Mesenchymal stem cell (in vitro differentiated cells and primary cell): Measurements from ENCODE around the gene BRCA2.

Experiments
- DNase-seq: peaks from one replicate; pipeline ENCODE4 v3.0.0-alpha.2; 2013
- H2AFZ ChIP-seq: one replicate; pipeline ENCODE4 v1.6.1; 2013; ENCODE audit warnings: low read depth, mild to moderate bottlenecking, control low read depth, inconsistent platforms, low read length, moderate library complexity
- H2AK5ac ChIP-seq: 2 replicates; pipeline ENCODE4 v1.6.1; 2013; ENCODE audit warnings: low read length, moderate library complexity, mild to moderate bottlenecking, inconsistent platforms; ENCODE audit not compliant: severe bottlenecking
- H2BK120ac ChIP-seq: one replicate; pipeline ENCODE4 v1.6.1; 2013; ENCODE audit warnings: low read depth, mild to moderate bottlenecking, inconsistent platforms, low read length, moderate library complexity
- H2BK12ac ChIP-seq, 2 experiments: one replicate each; pipeline ENCODE4 v1.6.1; 2013; ENCODE audit warnings: inconsistent platforms in 2 of 2, low read length in 2 of 2, mild to moderate bottlenecking in 2 of 2, moderate library complexity in 2 of 2, control low read depth in 1 of 2
- H2BK15ac ChIP-seq: one replicate; pipeline ENCODE4 v1.6.1; 2013; ENCODE audit warnings: mild to moderate bottlenecking, low read depth, inconsistent platforms; ENCODE audit not compliant: poor library complexity, severe bottlenecking
- H2BK5ac ChIP-seq: 2 replicates; pipeline ENCODE4 v1.6.1; 2013; ENCODE audit warnings: low read depth, mild to moderate bottlenecking, low read length, control low read depth, inconsistent platforms; ENCODE audit not compliant: poor library complexity, severe bottlenecking
- H3K14ac ChIP-seq, 2 experiments: one replicate each; pipeline ENCODE4 v1.6.1; 2013; ENCODE audit warnings: inconsistent platforms in 2 of 2, low read length in 2 of 2, control low read depth in 1 of 2, mild to moderate bottlenecking in 1 of 2, moderate library complexity in 1 of 2
- H3K18ac ChIP-seq, 2 experiments: one replicate each; pipeline ENCODE4 v1.6.1; 2013; ENCODE audit warnings: inconsistent platforms in 2 of 2, low read length in 2 of 2, control low read depth in 1 of 2, low read depth in 1 of 2, mild to moderate bottlenecking in 1 of 2
- H3K23ac ChIP-seq, 2 experiments: one replicate each; pipeline ENCODE4 v1.6.1; 2013; ENCODE audit warnings: inconsistent platforms in 2 of 2, low read length in 2 of 2, mild to moderate bottlenecking in 2 of 2, moderate library complexity in 2 of 2, control low read depth in 1 of 2
- H3K27ac ChIP-seq: 2 replicates; pipeline ENCODE4 v1.5.1; 2013; ENCODE audit warnings: mild to moderate bottlenecking, moderate library complexity, low read length, control low read depth, inconsistent platforms; ENCODE audit not compliant: poor library complexity, severe bottlenecking
- H3K27me3 ChIP-seq, 2 experiments: 2 replicates each; pipeline versions ENCODE4 v1.6.1 to v1.7.0; 2013; ENCODE audit warnings: low read length in 2 of 2, mild to moderate bottlenecking in 2 of 2, moderate library complexity in 2 of 2, control low read depth in 1 of 2, inconsistent platforms in 1 of 2; ENCODE audit not compliant: control insufficient read depth in 1 of 2, insufficient read depth in 1 of 2
- H3K36me3 ChIP-seq, 2 experiments: 2 replicates each; pipeline versions ENCODE4 v1.6.1 to v1.7.0; 2013; ENCODE audit warnings: low read length in 2 of 2, control low read depth in 1 of 2, inconsistent platforms in 1 of 2, low read depth in 1 of 2, mild to moderate bottlenecking in 1 of 2; ENCODE audit not compliant: insufficient read depth in 2 of 2, control insufficient read depth in 1 of 2
- H3K4ac ChIP-seq, 2 experiments: one replicate each; pipeline ENCODE4 v1.6.1; 2013; ENCODE audit warnings: inconsistent platforms in 2 of 2, low read length in 2 of 2, mild to moderate bottlenecking in 2 of 2, moderate library complexity in 2 of 2, control low read depth in 1 of 2, low read depth in 1 of 2
- H3K4me1 ChIP-seq: 2 replicates; pipeline ENCODE4 v1.6.1; 2013; ENCODE audit warnings: low read depth, low read length, control low read depth; ENCODE audit not compliant: control insufficient read depth, insufficient read depth
- H3K4me2 ChIP-seq: 2 replicates; pipeline ENCODE4 v1.6.1; 2013; ENCODE audit warnings: low read length, mild to moderate bottlenecking, inconsistent platforms; ENCODE audit not compliant: poor library complexity, severe bottlenecking
- H3K4me3 ChIP-seq, 2 experiments: 2 replicates each; pipeline versions ENCODE4 v1.5.1 to v1.7.0; 2013; ENCODE audit warnings: low read length in 2 of 2, mild to moderate bottlenecking in 2 of 2, control low read depth in 1 of 2, low read depth in 1 of 2; ENCODE audit not compliant: insufficient read depth in 1 of 2
- H3K79me1 ChIP-seq: replicated peaks from 2 replicates; pipeline ENCODE4 v1.6.1; 2013; ENCODE audit warnings: mild to moderate bottlenecking, control low read depth, low read length, inconsistent platforms; ENCODE audit not compliant: poor library complexity, severe bottlenecking
- H3K9ac ChIP-seq: 2 replicates; pipeline ENCODE4 v1.7.0; 2013; ENCODE audit warnings: mild to moderate bottlenecking, low read length, moderate library complexity
- H3K9me3 ChIP-seq: 2 replicates; pipeline ENCODE4 v1.7.0; 2013; ENCODE audit warnings: mild to moderate bottlenecking, low read length; ENCODE audit not compliant: control insufficient read depth
- H4K8ac ChIP-seq: one replicate; pipeline ENCODE4 v1.6.1; 2013; ENCODE audit warnings: inconsistent platforms, mild to moderate bottlenecking, low read length, moderate library complexity
- H4K91ac ChIP-seq: one replicate; pipeline ENCODE4 v1.6.1; 2013; ENCODE audit warnings: mild to moderate bottlenecking, low read length, inconsistent platforms
- WGBS: methylation state at CpG from one replicate; pipeline ENCODE4 v1.1.7; 2013; ENCODE audit warnings: mixed read lengths; 5-methylcytosine and 5-hydroxymethylcytosine counted together

The BRCA2 gene

DNA sequence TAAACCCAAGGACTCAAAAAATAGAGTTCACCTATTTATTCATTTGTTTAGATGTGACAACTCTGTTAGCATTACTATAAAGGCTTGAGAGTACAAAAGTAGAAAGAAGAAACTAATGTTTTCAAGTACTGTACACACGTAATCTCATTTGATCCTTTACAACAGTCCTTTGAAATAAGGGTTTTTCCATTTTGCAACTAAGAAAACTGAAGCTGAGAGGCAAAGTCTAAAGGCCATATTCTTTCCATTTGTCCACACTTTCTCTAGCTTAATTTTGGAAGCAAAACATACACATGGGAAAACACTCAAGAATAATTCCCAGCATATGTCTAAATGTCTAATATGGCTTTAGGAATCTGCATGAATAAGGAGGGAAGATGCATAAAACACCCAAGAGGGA is 34.2 kb upstream of the BRCA2 start:
- Histone ChIP-seq H3K4me3 (no peak overlapping the region), H4K91ac (no peak overlapping the region), H3K27ac (no peak overlapping the region), H3K23ac (no peak overlapping the region), H3K79me1 (no peaks in the 10 kb centered on the region), H3K9ac (no peak overlapping the region), H3K14ac (no peak overlapping the region), H3K9me3 (no peaks in the 10 kb centered on the region), H2BK12ac (no peak overlapping the region), H2AK5ac (no peak overlapping the region), H3K4ac (no peak overlapping the region), H3K36me3 (peaks cover 0 to 8% of the 10 kb centered on the region in 2 experiments), H2BK5ac (no peak overlapping the region), H2BK120ac (no peak overlapping the region), H3K18ac (no peak overlapping the region), H2AFZ (no peak overlapping the region), H3K4me2 (no peak overlapping the region), H3K4me1 (no peaks in the 10 kb centered on the region), H2BK15ac (no peak overlapping the region), H3K27me3 (no peaks in the 10 kb centered on the region), H4K8ac (no peak overlapping the region)
- DNase-seq = no peak
- WGBS = 100% methylated on average over 1 of the region's 1 CpG

DNA sequence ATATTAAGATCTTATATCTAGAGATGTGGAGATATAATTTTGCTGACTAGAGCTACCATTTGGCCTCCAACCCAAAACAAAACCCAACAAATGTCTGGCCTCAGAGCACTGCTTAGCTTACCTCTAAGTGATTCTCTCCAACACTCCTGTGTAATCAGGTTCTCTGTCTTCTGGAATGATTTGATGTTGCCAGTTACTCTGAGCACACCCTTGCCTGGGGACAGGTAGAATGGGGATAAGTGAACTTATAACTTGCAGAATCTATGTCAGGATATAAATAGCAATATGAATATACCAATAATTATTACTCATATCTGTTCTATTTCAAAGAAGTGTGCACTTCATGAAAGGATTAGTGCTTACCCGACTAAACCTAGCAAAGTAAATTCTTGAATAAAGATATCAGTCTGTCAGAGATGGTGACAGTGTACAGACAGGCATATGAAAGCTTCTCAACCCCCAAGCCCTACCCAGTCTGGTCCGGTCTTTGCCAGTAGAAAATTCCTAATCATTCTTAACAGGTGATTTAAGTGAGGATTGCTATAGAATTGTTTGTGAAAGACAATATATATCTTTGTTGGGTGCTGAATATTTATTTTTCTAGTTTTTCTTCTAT is 33.1 kb upstream of the BRCA2 start:
- Histone ChIP-seq H2AFZ (no peak overlapping the region), H2AK5ac (no peak overlapping the region), H3K14ac (no peak overlapping the region), H3K79me1 (no peaks in the 10 kb centered on the region), H3K4me2 (no peak overlapping the region), H2BK15ac (no peak overlapping the region), H3K18ac (no peak overlapping the region), H2BK120ac (no peak overlapping the region), H2BK5ac (no peak overlapping the region), H3K23ac (no peak overlapping the region), H3K4me1 (no peaks in the 10 kb centered on the region), H3K4ac (no peak overlapping the region), H3K27ac (no peak overlapping the region), H2BK12ac (no peak overlapping the region), H3K27me3 (no peaks in the 10 kb centered on the region), H4K8ac (no peak overlapping the region), H4K91ac (no peak overlapping the region), H3K36me3 (peaks cover 0 to 8% of the 10 kb centered on the region in 2 experiments), H3K9me3 (no peaks in the 10 kb centered on the region), H3K4me3 (no peak overlapping the region), H3K9ac (no peak overlapping the region)
- WGBS = 100% methylated on average over 1 of the region's 2 CpGs
- DNase-seq = no peak

DNA sequence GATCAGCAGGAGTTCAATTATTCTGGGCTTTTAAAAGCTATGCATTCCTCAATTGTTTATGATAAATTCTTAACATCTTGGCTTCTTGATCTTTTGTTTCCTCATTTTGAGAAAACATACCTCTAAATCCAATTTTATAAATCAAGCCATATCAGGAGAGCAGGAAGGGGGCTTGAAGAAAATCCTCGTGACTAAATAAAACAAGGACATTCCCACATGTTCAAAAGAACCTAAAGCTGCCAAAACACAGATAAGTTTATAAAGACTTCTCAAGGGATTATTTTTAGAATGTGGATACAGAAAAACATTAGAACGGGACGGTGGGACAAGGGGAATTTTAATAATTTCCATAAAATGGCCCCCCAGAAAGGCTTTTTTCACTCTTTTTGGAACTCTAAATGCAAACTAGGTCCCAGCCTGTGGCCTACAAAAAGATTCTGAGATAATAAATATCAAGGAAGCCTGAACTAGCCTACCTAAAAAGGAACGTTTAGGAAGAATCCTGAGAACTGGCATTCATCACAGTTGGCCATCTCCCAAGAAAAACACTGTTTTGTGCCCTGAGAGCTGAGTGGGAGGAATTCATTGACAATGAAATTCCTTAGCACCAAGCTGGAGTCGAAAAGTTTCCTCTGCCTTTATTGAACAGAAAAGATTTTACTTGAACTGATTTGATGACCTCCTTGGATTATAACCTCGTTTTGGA is 30.2 kb upstream of the BRCA2 start:
- Histone ChIP-seq H2BK5ac (no peak overlapping the region), H3K23ac (no peak overlapping the region), H3K4me2 (no peak overlapping the region), H4K8ac (peak overlapping the region; percentile 37), H2BK15ac (no peak overlapping the region), H3K4ac (no peak overlapping the region), H2BK12ac (no peak overlapping the region), H3K4me1 (no peaks in the 10 kb centered on the region), H3K4me3 (no peak overlapping the region), H3K9ac (peak overlapping the region; percentile 60), H2AFZ (no peak overlapping the region), H3K79me1 (no peaks in the 10 kb centered on the region), H2AK5ac (no peak overlapping the region), H3K27me3 (no peaks in the 10 kb centered on the region), H3K9me3 (no peaks in the 10 kb centered on the region), H3K14ac (no peak overlapping the region), H4K91ac (no peak overlapping the region), H3K18ac (no peak overlapping the region), H3K27ac (peak overlapping the region; percentile 73), H3K36me3 (peaks cover 0 to 11% of the 10 kb centered on the region in 2 experiments), H2BK120ac (no peak overlapping the region)
- 77% methylated on average over 3 of the region's 6 CpGs for WGBS
- no peak for DNase-seq

DNA sequence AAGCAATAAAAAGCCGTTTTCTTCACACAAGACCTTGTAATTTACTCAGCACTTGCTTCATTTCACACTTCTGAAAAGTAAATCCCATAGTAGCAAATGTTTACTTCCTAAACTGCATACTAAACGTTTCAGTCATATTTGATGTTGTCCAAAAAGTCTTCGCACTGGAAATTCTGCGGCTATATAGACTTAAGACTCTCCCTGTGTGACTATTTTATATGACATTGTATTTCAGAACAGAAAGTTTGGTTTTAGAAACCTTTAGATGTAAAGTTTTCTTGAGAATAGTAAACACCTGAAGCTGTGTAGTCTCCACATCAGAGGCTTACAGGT is 29.7 kb upstream of the BRCA2 start:
- Histone ChIP-seq H3K4me3 (no peak overlapping the region), H4K8ac (no peak overlapping the region), H3K27me3 (no peaks in the 10 kb centered on the region), H3K9me3 (no peaks in the 10 kb centered on the region), H2BK120ac (no peak overlapping the region), H3K27ac (peak overlapping the region; percentile 73), H3K14ac (no peak overlapping the region), H3K79me1 (no peaks in the 10 kb centered on the region), H2AK5ac (no peak overlapping the region), H2AFZ (no peak overlapping the region), H2BK5ac (no peak overlapping the region), H3K23ac (no peak overlapping the region), H3K18ac (no peak overlapping the region), H3K4me1 (no peaks in the 10 kb centered on the region), H2BK12ac (no peak overlapping the region), H3K36me3 (peaks cover 0 to 11% of the 10 kb centered on the region in 2 experiments), H3K9ac (peak overlapping the region; percentile 60), H3K4ac (no peak overlapping the region), H2BK15ac (no peak overlapping the region), H3K4me2 (no peak overlapping the region), H4K91ac (no peak overlapping the region)
- 77% methylated on average over 4 of the region's 4 CpGs for WGBS
- DNase-seq = no peak
